KBM-7 (cell line): ENCODE results near the gene TNS3.
"Not testable (repeated sequence)": the region's sequence is repeated elsewhere in the genome, so short reads cannot be mapped to it uniquely, and the experiment has no call there.

Experiments
- DNase-seq: peaks from one replicate; pipeline ENCODE4 v3.0.0-alpha.2; 2015
- in situ Hi-C: fragments of 300-500 bp; cut with MboI; formaldehyde crosslinking; loops from 2 replicates; pipeline ENCODE4 v1.14.3; 2020; ENCODE audit warnings: low sequenced_read_pairs, low pct_unique_long_range_greater_than_20kb, mixed read lengths

Gene TNS3

GRCh38 chr7:47481541-47482012 is 100.3 kb downstream of the TNS3 start:
- in situ Hi-C loops: no loop called here
- no peak for DNase-seq

GRCh38 chr7:47480576-47481538 is 101.1 kb downstream of the TNS3 start:
- DNase-seq: no peak
- in situ Hi-C loops: no loop called here

GRCh38 chr7:47479821-47480575 is 101.9 kb downstream of the TNS3 start:
- in situ Hi-C loops: no loop called here
- DNase-seq: no peak

GRCh38 chr7:47478926-47479711 is 102.8 kb downstream of the TNS3 start:
- DNase-seq: no peak
- in situ Hi-C loops: no loop called here

- no peak for DNase-seq
- in situ Hi-C loops: no loop called here
Measured at GRCh38 chr7:47478017-47478344, 103.9 kb downstream of the TNS3 start.

GRCh38 chr7:47477191-47478016 is 104.5 kb downstream of the TNS3 start:
- in situ Hi-C loops: no loop called here
- no peak for DNase-seq

GRCh38 chr7:47475880-47476227 is 106.1 kb downstream of the TNS3 start:
- in situ Hi-C loops: no loop called here
- DNase-seq: no peak

GRCh38 chr7:47474937-47475879 is 106.7 kb downstream of the TNS3 start:
- in situ Hi-C loops: loop anchor here (25.0 kb wide), 1 partner anchor 337 kb away; no protein-coding TSS in a partner anchor
- DNase-seq: peak; percentile 93

- in situ Hi-C loops: loop anchor here (25.0 kb wide), 1 partner anchor 338 kb away; no protein-coding TSS in a partner anchor
- no peak for DNase-seq
Measured at GRCh38 chr7:47474211-47474936, 107.5 kb downstream of the TNS3 start.

GRCh38 chr7:47473499-47474210 is 108.3 kb downstream of the TNS3 start:
- DNase-seq: no peak
- in situ Hi-C loops: loop anchor here (25.0 kb wide), 1 partner anchor 339 kb away; no protein-coding TSS in a partner anchor

GRCh38 chr7:47472444-47473157 is 109.3 kb downstream of the TNS3 start:
- DNase-seq: no peak
- in situ Hi-C loops: loop anchor here (25.0 kb wide), 1 partner anchor 340 kb away; no protein-coding TSS in a partner anchor

GRCh38 chr7:47471831-47472230 is 110.1 kb downstream of the TNS3 start:
- in situ Hi-C loops: loop anchor here (25.0 kb wide), 1 partner anchor 340 kb away; no protein-coding TSS in a partner anchor
- no peak for DNase-seq

GRCh38 chr7:47471358-47471703 is 110.6 kb downstream of the TNS3 start:
- in situ Hi-C loops: loop anchor here (25.0 kb wide), 1 partner anchor 341 kb away; no protein-coding TSS in a partner anchor
- DNase-seq: no peak

- in situ Hi-C loops: loop anchor here (25.0 kb wide), 1 partner anchor 342 kb away; no protein-coding TSS in a partner anchor
Measured at GRCh38 chr7:47470567-47471357, 111.1 kb downstream of the TNS3 start.

GRCh38 chr7:47469846-47470245 is 112.1 kb downstream of the TNS3 start:
- in situ Hi-C loops: loop anchor here (25.0 kb wide), 1 partner anchor 342 kb away; no protein-coding TSS in a partner anchor
- not testable (repeated sequence) for DNase-seq

More at GRCh38 chr7:47470567-47471357, 111.1 kb downstream of the TNS3 start:
- no peak for DNase-seq
